WI38 (cell line): ENCODE measurements around the gene FNDC3B.

Source experiments
- H3K4me3 ChIP-seq: 2 replicates; pipeline ENCODE4 v1.5.1; 2011; ENCODE audit warnings: low read depth, mild to moderate bottlenecking, control low read depth, low read length
- TF ChIP-seq, protein P1 (sequence below): IDR thresholded peaks from 2 replicates; pipeline ENCODE4 v1.5.1; 2012; ENCODE audit warnings: low read depth, mild to moderate bottlenecking, control low read depth, low read length

The FNDC3B gene

DNA sequence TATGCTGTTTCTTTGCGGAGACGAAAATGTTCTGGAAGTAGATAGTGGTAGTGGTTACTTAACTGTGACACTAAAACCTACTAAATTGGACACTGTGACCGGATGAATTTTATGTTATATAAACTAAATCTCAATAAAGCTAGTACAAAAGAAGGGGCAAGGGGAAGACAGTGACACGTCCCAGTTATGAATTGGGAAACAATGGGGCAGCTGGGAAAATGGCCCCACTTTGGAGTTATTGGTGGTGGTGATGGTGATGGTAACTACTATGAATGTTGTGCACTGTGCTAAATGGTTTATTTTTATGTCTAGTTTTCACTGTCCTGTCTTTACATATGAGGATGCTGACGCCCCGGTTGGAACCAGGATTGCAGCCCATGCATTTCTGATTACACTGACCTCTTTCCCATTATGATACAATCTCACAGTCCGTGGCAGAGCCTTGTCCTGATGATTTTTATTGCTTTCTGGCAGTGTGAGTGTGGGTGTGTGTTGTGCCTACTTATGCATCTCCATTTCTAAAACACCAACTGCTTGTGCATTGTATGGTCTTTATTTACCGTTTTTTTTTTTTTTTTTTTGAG lies 192.0 kb downstream of the FNDC3B start:
- no peak overlapping the region for H3K4me3 ChIP-seq
- TF ChIP-seq, protein P1, sequence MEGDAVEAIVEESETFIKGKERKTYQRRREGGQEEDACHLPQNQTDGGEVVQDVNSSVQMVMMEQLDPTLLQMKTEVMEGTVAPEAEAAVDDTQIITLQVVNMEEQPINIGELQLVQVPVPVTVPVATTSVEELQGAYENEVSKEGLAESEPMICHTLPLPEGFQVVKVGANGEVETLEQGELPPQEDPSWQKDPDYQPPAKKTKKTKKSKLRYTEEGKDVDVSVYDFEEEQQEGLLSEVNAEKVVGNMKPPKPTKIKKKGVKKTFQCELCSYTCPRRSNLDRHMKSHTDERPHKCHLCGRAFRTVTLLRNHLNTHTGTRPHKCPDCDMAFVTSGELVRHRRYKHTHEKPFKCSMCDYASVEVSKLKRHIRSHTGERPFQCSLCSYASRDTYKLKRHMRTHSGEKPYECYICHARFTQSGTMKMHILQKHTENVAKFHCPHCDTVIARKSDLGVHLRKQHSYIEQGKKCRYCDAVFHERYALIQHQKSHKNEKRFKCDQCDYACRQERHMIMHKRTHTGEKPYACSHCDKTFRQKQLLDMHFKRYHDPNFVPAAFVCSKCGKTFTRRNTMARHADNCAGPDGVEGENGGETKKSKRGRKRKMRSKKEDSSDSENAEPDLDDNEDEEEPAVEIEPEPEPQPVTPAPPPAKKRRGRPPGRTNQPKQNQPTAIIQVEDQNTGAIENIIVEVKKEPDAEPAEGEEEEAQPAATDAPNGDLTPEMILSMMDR: no peak

DNA sequence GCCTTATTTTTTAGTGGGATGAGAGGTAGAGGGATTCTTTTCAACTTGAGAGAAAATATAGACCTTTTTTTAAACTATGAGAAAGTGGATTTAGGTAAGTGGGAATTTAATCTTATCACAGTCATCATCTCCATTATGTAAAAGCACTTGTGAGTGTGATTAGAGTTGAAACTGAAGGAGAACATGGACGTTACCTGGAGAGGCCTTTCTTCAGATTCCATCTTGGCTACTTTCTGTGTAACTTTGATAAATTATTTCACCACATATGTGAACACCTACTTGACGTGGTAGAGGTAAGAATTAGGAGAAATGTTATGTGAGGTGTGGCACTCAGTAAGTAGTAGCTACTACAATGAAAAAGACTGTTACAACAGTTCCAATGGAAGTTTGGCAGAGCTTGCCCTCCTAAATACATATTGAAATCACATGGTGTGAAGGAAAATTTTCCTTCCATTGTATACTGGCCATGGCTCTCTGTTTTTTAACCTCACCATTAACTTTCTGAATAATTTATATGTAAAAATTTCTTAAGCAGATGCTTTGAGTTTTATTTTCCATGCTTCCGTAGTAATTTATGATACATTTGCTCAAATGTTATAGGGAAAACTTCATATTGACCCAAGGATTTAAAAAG lies 193.3 kb downstream of the FNDC3B start:
- no peak overlapping the region for H3K4me3 ChIP-seq
- TF ChIP-seq, protein P1: no peak

- H3K4me3 ChIP-seq: no peak overlapping the region
- TF ChIP-seq, protein P1: no peak
These were observed 194.3 kb downstream of the FNDC3B start for GRCh38 chr3:172233474-172234277.

- no peak overlapping the region for H3K4me3 ChIP-seq
- TF ChIP-seq, protein P1: no peak
These were observed 196.3 kb downstream of the FNDC3B start for GRCh38 chr3:172235698-172236097.

- TF ChIP-seq, protein P1: no peak
- H3K4me3 ChIP-seq: no peak overlapping the region
These were observed 197.7 kb downstream of the FNDC3B start for GRCh38 chr3:172236771-172237742.

- H3K4me3 ChIP-seq: no peak overlapping the region
- TF ChIP-seq, protein P1: no peak
These were observed 198.8 kb downstream of the FNDC3B start for GRCh38 chr3:172238188-172238587.
